PC-9 (cell line): ENCODE data around the gene BZW2. TPM values are rescaled to one million over a fixed set of nuclear protein-coding genes. Genes with fewer than 3 reads are reported as not detected.

Experiments used
- BruUV-seq: library from RNA; stranded (reverse); fragments of 400-500 nt; replicated peaks from 2 replicates; lab custom pipeline; 2021; lab: Mats Ljungman, UMichigan
- CTCF ChIA-PET: fragments of 300-600 bp; sonication (Branson Sonifier 250); formaldehyde crosslinking; loops from one replicate; lab custom pipeline; 2022; ENCODE audit warnings: antibody characterized with exemption; lab: Charles Lee
- POLR2A ChIA-PET: fragments of 300-600 bp; sonication (Branson Sonifier 250); formaldehyde crosslinking; loops from one replicate; lab custom pipeline; 2022; ENCODE audit warnings: antibody characterized with exemption; ENCODE audit not compliant: unreplicated experiment; lab: Charles Lee
- DNase-seq, 2 experiments: peaks; one replicate each; pipeline versions ENCODE4 v3.0.0 to v3.0.0-alpha.2; 2015 to 2022; ENCODE audit warnings: mixed read lengths in 1 of 2
- H2AFZ ChIP-seq: fragments of 200-600 bp; sonication (generic); 2 replicates; pipeline ENCODE4 v1.8.1; 2017; ENCODE audit warnings: antibody characterized with exemption
- H3F3A ChIP-seq: fragments of 200-600 bp; sonication (generic); 2 replicates; pipeline ENCODE4 v1.8.1; 2017; ENCODE audit warnings: antibody characterized with exemption, mild to moderate bottlenecking, low read depth; ENCODE audit not compliant: insufficient read depth
- H3K27ac ChIP-seq: fragments of 200-600 bp; sonication (generic); 2 replicates; pipeline ENCODE4 v1.6.1; 2016; ENCODE audit warnings: mixed run types
- H3K27me3 ChIP-seq: fragments of 200-600 bp; sonication (generic); 2 replicates; pipeline ENCODE4 v1.6.1; 2016; ENCODE audit warnings: low read depth, mixed run types; ENCODE audit not compliant: insufficient read depth
- H3K36me3 ChIP-seq: fragments of 200-600 bp; sonication (generic); 2 replicates; pipeline ENCODE4 v1.6.1; 2016; ENCODE audit warnings: low read depth, mixed run types
- H3K4me1 ChIP-seq: fragments of 200-600 bp; sonication (generic); replicated peaks from 2 replicates; pipeline ENCODE4 v1.6.1; 2016; ENCODE audit warnings: mixed run types; ENCODE audit not compliant: insufficient read depth
- H3K4me2 ChIP-seq: fragments of 200-600 bp; sonication (generic); 2 replicates; pipeline ENCODE4 v1.6.1; 2017; ENCODE audit warnings: mixed run types
- H3K4me3 ChIP-seq: fragments of 200-600 bp; sonication (generic); 2 replicates; pipeline ENCODE4 v1.6.1; 2016; ENCODE audit warnings: mixed run types
- H3K79me2 ChIP-seq: fragments of 200-600 bp; sonication (generic); 2 replicates; pipeline ENCODE4 v1.6.1; 2017; ENCODE audit warnings: low read depth, mixed run types
- H3K9me2 ChIP-seq: fragments of 200-600 bp; sonication (generic); 2 replicates; pipeline ENCODE4 v1.8.1; 2017; ENCODE audit warnings: mild to moderate bottlenecking; ENCODE audit not compliant: insufficient read depth
- H3K9me3 ChIP-seq: fragments of 200-600 bp; sonication (generic); 2 replicates; pipeline ENCODE4 v1.8.1; 2016; ENCODE audit warnings: low read depth; ENCODE audit not compliant: insufficient read depth
- H4K20me1 ChIP-seq: fragments of 200-600 bp; sonication (generic); 2 replicates; pipeline ENCODE4 v1.8.1; 2017; ENCODE audit not compliant: insufficient read depth
- EZH2 ChIP-seq: fragments of 200-600 bp; sonication (generic); IDR thresholded peaks from 2 replicates; pipeline ENCODE4 v1.8.0; 2017; ENCODE audit warnings: antibody characterized with exemption, low read depth
- intact Hi-C: fragments of 100-400 bp; cut with micrococcal nuclease; formaldehyde crosslinking; loops from one replicate; pipeline ENCODE4 v1.10.0; 2022; ENCODE audit not compliant: unreplicated experiment
- total RNA-seq: library from RNA; stranded (reverse); gene quantifications from 2 replicates; pipeline ENCODE4 v1.2.3, GENCODE V29; 2021
- TF ChIP-seq, protein P1 (sequence below): fragments of 200-600 bp; sonication (generic); conservative IDR thresholded peaks from 2 replicates; pipeline ENCODE4 v1.6.1; 2017; ENCODE audit warnings: mixed run types, antibody characterized with exemption, mild to moderate bottlenecking, moderate library complexity

BZW2 gene
- total RNA-seq, 1 experiment from 2014 or later, result 93.7 TPM

DNA sequence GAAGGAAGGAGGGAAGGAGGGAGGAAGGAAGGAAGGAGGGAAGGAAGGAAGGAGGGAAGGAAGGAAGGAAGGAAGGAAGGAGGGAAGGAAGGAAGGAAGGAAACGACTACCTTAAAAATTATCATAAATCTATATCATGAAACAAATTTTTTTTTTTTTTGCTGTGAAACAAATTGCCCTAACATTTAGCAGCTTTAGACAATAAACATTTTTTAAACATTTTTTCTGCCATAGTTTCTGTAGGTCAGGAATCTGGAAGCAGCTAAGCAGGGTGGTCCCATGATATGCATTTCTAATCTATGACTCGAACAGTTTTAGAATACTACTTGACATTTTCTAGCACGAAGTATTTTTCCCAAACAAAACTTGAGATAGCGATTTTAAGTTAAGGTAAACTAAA, 64.7 kb downstream of the BZW2 start:
- DNase-seq, result no peak

GRCh38 chr7:16711730-16712129, 65.7 kb downstream of the BZW2 start:
- no peak overlapping the region for H3K4me2 ChIP-seq
- H3K36me3 ChIP-seq, result peaks cover 12% of the 10 kb centered on the region; the same call in 1 of the 2 replicates
- ChIA-PET POLR2A (no interaction called here), CTCF (no interaction called here)
- no peak overlapping the region for H3K27ac ChIP-seq
- intact Hi-C loops, result no loop called here
- no peak overlapping the region for H3K4me3 ChIP-seq
- no peak overlapping the region for H2AFZ ChIP-seq
- H3K79me2 ChIP-seq, result no peaks in the 10 kb centered on the region
- H3K27me3 ChIP-seq, result no peaks in the 10 kb centered on the region
- no peak for DNase-seq
- TF ChIP-seq, protein P1, sequence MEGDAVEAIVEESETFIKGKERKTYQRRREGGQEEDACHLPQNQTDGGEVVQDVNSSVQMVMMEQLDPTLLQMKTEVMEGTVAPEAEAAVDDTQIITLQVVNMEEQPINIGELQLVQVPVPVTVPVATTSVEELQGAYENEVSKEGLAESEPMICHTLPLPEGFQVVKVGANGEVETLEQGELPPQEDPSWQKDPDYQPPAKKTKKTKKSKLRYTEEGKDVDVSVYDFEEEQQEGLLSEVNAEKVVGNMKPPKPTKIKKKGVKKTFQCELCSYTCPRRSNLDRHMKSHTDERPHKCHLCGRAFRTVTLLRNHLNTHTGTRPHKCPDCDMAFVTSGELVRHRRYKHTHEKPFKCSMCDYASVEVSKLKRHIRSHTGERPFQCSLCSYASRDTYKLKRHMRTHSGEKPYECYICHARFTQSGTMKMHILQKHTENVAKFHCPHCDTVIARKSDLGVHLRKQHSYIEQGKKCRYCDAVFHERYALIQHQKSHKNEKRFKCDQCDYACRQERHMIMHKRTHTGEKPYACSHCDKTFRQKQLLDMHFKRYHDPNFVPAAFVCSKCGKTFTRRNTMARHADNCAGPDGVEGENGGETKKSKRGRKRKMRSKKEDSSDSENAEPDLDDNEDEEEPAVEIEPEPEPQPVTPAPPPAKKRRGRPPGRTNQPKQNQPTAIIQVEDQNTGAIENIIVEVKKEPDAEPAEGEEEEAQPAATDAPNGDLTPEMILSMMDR, result no peak
- no peak for TF ChIP-seq EZH2
- peaks cover 16% of the 10 kb centered on the region for H3K4me1 ChIP-seq
- H4K20me1 ChIP-seq, result no peaks in the 10 kb centered on the region
- H3K9me3 ChIP-seq, result no peaks in the 10 kb centered on the region; the same call in 1 of the 2 replicates
- H3F3A ChIP-seq, result peaks cover 16% of the 10 kb centered on the region
- no TSS peak for BruUV-seq
- H3K9me2 ChIP-seq, result no peaks in the 10 kb centered on the region

More for the DNA sequence above, 64.7 kb downstream of the BZW2 start:
- no peak overlapping the region for H3K4me3 ChIP-seq
- no peak overlapping the region for H3K4me2 ChIP-seq
- POLR2A ChIA-PET, result interaction anchor here (0.5 kb wide), 1 partner anchor 271 kb away, joined by 4 read pairs; no protein-coding TSS in a partner anchor
- intact Hi-C loops, result no loop called here
- no peaks in the 10 kb centered on the region for H4K20me1 ChIP-seq
- H3K36me3 ChIP-seq, result peaks cover 22% of the 10 kb centered on the region
- H3F3A ChIP-seq, result peaks cover 12% of the 10 kb centered on the region
- H3K9me3 ChIP-seq, result no peaks in the 10 kb centered on the region; the same call in 1 of the 2 replicates
- H3K27me3 ChIP-seq, result no peaks in the 10 kb centered on the region
- CTCF ChIA-PET, result no interaction called here
- H3K4me1 ChIP-seq, result peaks cover 16% of the 10 kb centered on the region
- BruUV-seq, result no TSS peak
- no peaks in the 10 kb centered on the region for H3K9me2 ChIP-seq
- H3K79me2 ChIP-seq, result no peaks in the 10 kb centered on the region
- H3K27ac ChIP-seq, result no peak overlapping the region
- TF ChIP-seq, protein P1, result no peak
- TF ChIP-seq EZH2, result no peak
- no peak overlapping the region for H2AFZ ChIP-seq

- POLR2A ChIA-PET, result no interaction called here
- CTCF ChIA-PET, result no interaction called here
- Histone ChIP-seq H3K79me2 (no peaks in the 10 kb centered on the region), H3K4me2 (no peak overlapping the region), H3K27ac (no peak overlapping the region), H4K20me1 (no peaks in the 10 kb centered on the region), H3K9me2 (no peaks in the 10 kb centered on the region), H3K27me3 (no peaks in the 10 kb centered on the region), H3K4me3 (no peak overlapping the region), H2AFZ (no peak overlapping the region), H3F3A (peaks cover 11% of the 10 kb centered on the region), H3K9me3 (no peaks in the 10 kb centered on the region; the same call in 1 of the 2 replicates), H3K36me3 (peaks cover 3% of the 10 kb centered on the region; the same call in 1 of the 2 replicates), H3K4me1 (peaks cover 16% of the 10 kb centered on the region)
- DNase-seq, result no peak
- no TSS peak for BruUV-seq
- TF ChIP-seq, protein P1, result no peak
- TF ChIP-seq EZH2, result no peak
- intact Hi-C loops, result no loop called here
These were observed 66.9 kb downstream of the BZW2 start for GRCh38 chr7:16712916-16713315.
